ENCODE data around the gene RDH11.

- TF ChIP-seq REST (IDR thresholded peaks at IDR 0.05; ENCODE audit: insufficient read depth in 1 of 2, low read depth in 2 of 2, low read length in 2 of 2): no peak
- TF ChIP-seq POLR2AphosphoS5 (IDR thresholded peaks at IDR 0.05; ENCODE audit: low read depth, low read length): no peak
- TF ChIP-seq TAF1 (IDR thresholded peaks at IDR 0.05; ENCODE audit: borderline replicate concordance, insufficient read depth, low read length): no peak
- TF ChIP-seq SIN3A (IDR thresholded peaks at IDR 0.05; ENCODE audit: borderline replicate concordance, insufficient read depth, low read length): no peak
- TF ChIP-seq FOXP2 (optimal IDR thresholded peaks at IDR 0.05; ENCODE audit: borderline replicate concordance, extremely low read depth, extremely low read length, insufficient read depth): no peak
These were observed 68.0 kb downstream of the RDH11 start for GRCh38 chr14:67627519-67627918.
